DOHH2 (cell line): ENCODE results near the gene ADAMTSL1.

Source experiments
- EZH2phosphoT487 ChIP-seq: fragments of 200-600 bp; sonication (generic); IDR thresholded peaks from 2 replicates; pipeline ENCODE4 v1.6.1; 2017; ENCODE audit warnings: borderline replicate concordance, mild to moderate bottlenecking, antibody characterized with exemption, low read length, moderate library complexity, mixed read lengths
- TF ChIP-seq, protein P1 (sequence below): fragments of 200-600 bp; sonication (generic); IDR thresholded peaks from one replicate; pipeline ENCODE4 v1.5.1; 2014; ENCODE audit warnings: antibody characterized with exemption, mild to moderate bottlenecking, low read depth, low read length; ENCODE audit not compliant: poor library complexity, severe bottlenecking

DNA sequence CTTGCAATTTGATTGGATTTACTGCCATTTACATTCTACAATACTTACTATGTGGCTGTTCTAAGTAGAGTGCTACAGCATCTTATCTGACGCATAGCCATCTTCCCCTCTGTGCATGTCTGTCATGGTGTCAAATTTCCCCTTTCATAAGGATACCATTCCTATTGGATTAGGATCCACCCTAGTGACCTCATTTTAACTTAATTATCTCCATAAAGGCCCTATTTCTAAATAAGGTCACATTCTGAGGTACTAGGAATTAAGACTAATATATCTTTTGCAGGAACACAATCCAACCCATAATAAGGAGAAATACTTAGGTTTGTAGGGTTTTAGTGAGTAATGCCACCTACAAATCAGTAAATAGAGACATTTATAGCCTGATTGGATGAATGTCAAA is 268.0 kb downstream of the ADAMTSL1 start:
- TF ChIP-seq, protein P1, sequence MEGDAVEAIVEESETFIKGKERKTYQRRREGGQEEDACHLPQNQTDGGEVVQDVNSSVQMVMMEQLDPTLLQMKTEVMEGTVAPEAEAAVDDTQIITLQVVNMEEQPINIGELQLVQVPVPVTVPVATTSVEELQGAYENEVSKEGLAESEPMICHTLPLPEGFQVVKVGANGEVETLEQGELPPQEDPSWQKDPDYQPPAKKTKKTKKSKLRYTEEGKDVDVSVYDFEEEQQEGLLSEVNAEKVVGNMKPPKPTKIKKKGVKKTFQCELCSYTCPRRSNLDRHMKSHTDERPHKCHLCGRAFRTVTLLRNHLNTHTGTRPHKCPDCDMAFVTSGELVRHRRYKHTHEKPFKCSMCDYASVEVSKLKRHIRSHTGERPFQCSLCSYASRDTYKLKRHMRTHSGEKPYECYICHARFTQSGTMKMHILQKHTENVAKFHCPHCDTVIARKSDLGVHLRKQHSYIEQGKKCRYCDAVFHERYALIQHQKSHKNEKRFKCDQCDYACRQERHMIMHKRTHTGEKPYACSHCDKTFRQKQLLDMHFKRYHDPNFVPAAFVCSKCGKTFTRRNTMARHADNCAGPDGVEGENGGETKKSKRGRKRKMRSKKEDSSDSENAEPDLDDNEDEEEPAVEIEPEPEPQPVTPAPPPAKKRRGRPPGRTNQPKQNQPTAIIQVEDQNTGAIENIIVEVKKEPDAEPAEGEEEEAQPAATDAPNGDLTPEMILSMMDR = no peak
- TF ChIP-seq EZH2phosphoT487 = no peak
